GM12878 (cell line): ENCODE data around the gene TDRKH. TPM values are rescaled to one million over a fixed set of nuclear protein-coding genes. Genes with fewer than 3 reads are reported as not detected.

ENCODE experiments used
- ATAC-seq: fragments of 200-7000 bp; cut with Tn5 transposase; 3 replicates; pipeline ENCODE4 v1.9.1; 2020; ENCODE audit warnings: mild to moderate bottlenecking, moderate library complexity
- BruUV-seq: library from RNA; stranded (reverse); fragments of 400-500 nt; replicated peaks from 2 replicates; lab custom pipeline; 2021; lab: Mats Ljungman, UMichigan
- CTCF ChIA-PET: fragments of 300-600 bp; sonication (Branson Sonifier 250); formaldehyde crosslinking; extraction: SDS; loops from one replicate; lab custom pipeline; 2021; ENCODE audit warnings: inconsistent platforms; lab: Yijun Ruan, JAX
- POLR2A ChIA-PET: fragments of 350-600 bp; formaldehyde crosslinking; extraction: SDS; loops from one replicate; lab custom pipeline; 2021; ENCODE audit warnings: inconsistent platforms; lab: Charles Lee
- RAD21 ChIA-PET: fragments of 300-600 bp; sonication (Branson Sonifier 250); formaldehyde crosslinking; loops from one replicate; lab custom pipeline; 2023; ENCODE audit warnings: antibody characterized with exemption; ENCODE audit not compliant: unreplicated experiment; lab: Charles Lee
- SMC1A ChIA-PET: fragments of 300-600 bp; sonication (Branson Sonifier 250); formaldehyde crosslinking; loops from one replicate; lab custom pipeline; 2023; ENCODE audit not compliant: unreplicated experiment, uncharacterized antibody; lab: Charles Lee
- DNase-seq: peaks from one replicate; pipeline ENCODE4 v3.0.0-alpha.2; 2011; ENCODE audit warnings: low read depth, low spot score
- FAIRE-seq: peaks from 3 replicates; lab custom pipeline; 2011; peaks lifted over from hg19 to GRCh38; lab: Jason Lieb, UNC
- H2AFZ ChIP-seq: 2 replicates; pipeline ENCODE4 v1.6.0; 2011; ENCODE audit warnings: low read depth, low read length, control low read depth; ENCODE audit not compliant: control insufficient read depth
- H3K27ac ChIP-seq: 2 replicates; pipeline ENCODE4 v1.5.1; 2011; ENCODE audit warnings: control low read depth; ENCODE audit not compliant: control insufficient read depth, insufficient read depth
- H3K27me3 ChIP-seq, 2 experiments: replicated peaks in 1 of 2; 2 replicates each; pipeline versions ENCODE4 v1.6.0 to v1.6.1; 2011; ENCODE audit warnings: low read length in 1 of 2; ENCODE audit not compliant: control insufficient read depth in 2 of 2, insufficient read depth in 2 of 2
- H3K36me3 ChIP-seq, 2 experiments: 2 replicates each; pipeline ENCODE4 v1.5.1; 2011; ENCODE audit warnings: low read length in 1 of 2; ENCODE audit not compliant: control insufficient read depth in 2 of 2, insufficient read depth in 2 of 2
- H3K4me1 ChIP-seq: 2 replicates; pipeline ENCODE4 v1.6.1; 2011; ENCODE audit warnings: mild to moderate bottlenecking, low read length, moderate library complexity, mixed read lengths; ENCODE audit not compliant: control insufficient read depth, insufficient read depth
- H3K4me2 ChIP-seq: 2 replicates; pipeline ENCODE4 v1.6.0; 2011; ENCODE audit warnings: control low read depth; ENCODE audit not compliant: control insufficient read depth, insufficient read depth
- H3K4me3 ChIP-seq: fragments of 200-600 bp; sonication (generic); 2 replicates; pipeline ENCODE4 v1.5.1; 2016
- H3K79me2 ChIP-seq: 2 replicates; pipeline ENCODE4 v1.6.0; 2011; ENCODE audit warnings: low read length; ENCODE audit not compliant: control insufficient read depth, insufficient read depth
- H3K9ac ChIP-seq: 2 replicates; pipeline ENCODE4 v1.8.0; 2011; ENCODE audit warnings: low read length, control low read depth, mixed read lengths; ENCODE audit not compliant: control insufficient read depth, insufficient read depth
- H3K9me3 ChIP-seq: replicated peaks from 3 replicates; pipeline ENCODE4 v1.5.1; 2011; ENCODE audit warnings: mild to moderate bottlenecking, low read length; ENCODE audit not compliant: control insufficient read depth, insufficient read depth
- H4K20me1 ChIP-seq: 2 replicates; pipeline ENCODE4 v1.6.0; 2011; ENCODE audit not compliant: control insufficient read depth, insufficient read depth
- CBX3 ChIP-seq: fragments of 200-600 bp; sonication (generic); IDR thresholded peaks from 2 replicates; pipeline ENCODE4 v1.6.1; 2016; ENCODE audit warnings: low read depth, borderline replicate concordance
- CHD2 ChIP-seq: IDR thresholded peaks from 2 replicates; pipeline ENCODE4 v1.6.1; 2011; ENCODE audit warnings: low read depth, low read length, improper control_type of control experiment, borderline replicate concordance
- CREB1 ChIP-seq: IDR thresholded peaks from 2 replicates; pipeline ENCODE4 v1.6.1; 2012; ENCODE audit warnings: low read depth, mild to moderate bottlenecking, inconsistent platforms
- EED ChIP-seq: sonication (generic); IDR thresholded peaks from 2 replicates; pipeline ENCODE4 v1.6.1; 2016; ENCODE audit warnings: antibody characterized with exemption, low read depth
- ESRRA ChIP-seq: IDR thresholded peaks from 2 replicates; pipeline ENCODE4 v1.6.1; 2012; ENCODE audit warnings: mild to moderate bottlenecking, low read length, improper control_type of control experiment
- MYB ChIP-seq: fragments of 150-350 bp; IDR thresholded peaks from 2 replicates; pipeline ENCODE4 v1.6.1; 2014; ENCODE audit warnings: mild to moderate bottlenecking, low read depth, low read length, borderline replicate concordance
- NFXL1 ChIP-seq: fragments of 450-650 bp; IDR thresholded peaks from 2 replicates; pipeline ENCODE4 v1.6.1; 2017; ENCODE audit warnings: antibody characterized with exemption, mild to moderate bottlenecking, borderline replicate concordance
- NR2C2 ChIP-seq: IDR thresholded peaks from 2 replicates; pipeline ENCODE4 v1.6.1; 2011; ENCODE audit warnings: borderline replicate concordance, low read depth; ENCODE audit not compliant: control insufficient read depth, insufficient read length
- POLR2AphosphoS2 ChIP-seq: IDR thresholded peaks from 2 replicates; pipeline ENCODE4 v1.6.1; 2011; ENCODE audit warnings: low read depth, mild to moderate bottlenecking, low read length, improper control_type of control experiment, moderate library complexity
- RELA ChIP-seq: fragments of 450-650 bp; IDR thresholded peaks from 2 replicates; pipeline ENCODE4 v1.8.0; 2014; ENCODE audit warnings: borderline replicate concordance; ENCODE audit not compliant: partially characterized antibody
- SIN3A ChIP-seq: IDR thresholded peaks from 2 replicates; pipeline ENCODE4 v1.6.1; 2012; ENCODE audit warnings: low read depth, low read length, improper control_type of control experiment
- YY1 ChIP-seq: IDR thresholded peaks from 2 replicates; pipeline ENCODE4 v1.6.1; 2011; ENCODE audit warnings: low read depth, mild to moderate bottlenecking, low read length
- ZBED1 ChIP-seq: IDR thresholded peaks from 2 replicates; pipeline ENCODE4 v1.6.1; 2016; ENCODE audit warnings: borderline replicate concordance
- ZNF24 ChIP-seq: fragments of 450-650 bp; IDR thresholded peaks from 2 replicates; pipeline ENCODE4 v1.6.1; 2017; ENCODE audit warnings: antibody characterized with exemption, mild to moderate bottlenecking
- ZNF384 ChIP-seq: IDR thresholded peaks from 2 replicates; pipeline ENCODE4 v1.6.1; 2012; ENCODE audit warnings: low read depth, mild to moderate bottlenecking, low read length, improper control_type of control experiment, borderline replicate concordance
- WGBS: methylation state at CpG from one replicate; pipeline ENCODE4 v1.1.6; 2016; ENCODE audit warnings: low lambda C conversion rate; ENCODE audit not compliant: insufficient replicate concordance, insufficient coverage; ENCODE audit errors: missing lambda C conversion rate; 5-methylcytosine and 5-hydroxymethylcytosine counted together
- in situ Hi-C: fragments of 300-500 bp; cut with MboI; formaldehyde crosslinking; loops from 9 replicates; pipeline ENCODE4 v1.14.3; 2018; ENCODE audit warnings: mixed read lengths
- intact Hi-C: fragments of 100-400 bp; cut with micrococcal nuclease; formaldehyde crosslinking; loops from one replicate; pipeline ENCODE4 v1.14.2; 2022; ENCODE audit not compliant: unreplicated experiment
- polyA plus RNA-seq, 11 experiments: library from polyadenylated mRNA; depleted of rRNA in 4 of 11; unstranded in 6 of 11; stranded (reverse) in 5 of 11; fragments of >200 nt; fragmentation: Nextera tagmentation in 4 of 11; fragmentation: Illumina TruSeq in 1 of 11; extraction: Ambion mirVana in 4 of 11; extraction: Trizol in 1 of 11; gene quantifications; 1 replicate in 1 of 11; 2 replicates in 10 of 11; pipeline versions ENCODE4 v1.2.1 to v1.2.3, GENCODE V29; 2011 to 2016; ENCODE audit warnings: inconsistent platforms in 2 of 11, missing spikeins in 2 of 11, low read depth in 1 of 11
- total RNA-seq, 4 experiments: library from RNA; depleted of rRNA in 3 of 4; stranded (reverse); fragments of >200 nt in 3 of 4; fragmentation: Illumina TruSeq in 1 of 4; extraction: Trizol in 1 of 4; gene quantifications; 2 replicates each; pipeline versions ENCODE4 v1.2.1 to v1.2.3, GENCODE V29; 2013 to 2021
- TF ChIP-seq, protein P1 (sequence below): fragments of 450-650 bp; IDR thresholded peaks from 2 replicates; pipeline ENCODE4 v1.6.1; 2014; ENCODE audit warnings: mild to moderate bottlenecking
- TF ChIP-seq, protein P2 (sequence below), 3 experiments: IDR thresholded peaks in 2 of 3; conservative IDR thresholded peaks in 1 of 3; 2 replicates each; pipeline ENCODE4 v1.5.1; 2011; ENCODE audit warnings: low read depth in 3 of 3, low read length in 3 of 3, mild to moderate bottlenecking in 3 of 3, control low read depth in 2 of 3, moderate library complexity in 2 of 3, inconsistent platforms in 1 of 3, mixed read lengths in 1 of 3; ENCODE audit not compliant: control insufficient read depth in 2 of 3, insufficient read depth in 1 of 3; ENCODE audit errors: extremely low read depth in 1 of 3
- TF ChIP-seq, protein P3 (sequence below): IDR thresholded peaks from 2 replicates; pipeline ENCODE4 v1.6.1; 2011; ENCODE audit warnings: borderline replicate concordance, low read depth, mild to moderate bottlenecking, moderate library complexity, mixed read lengths, low read length; ENCODE audit not compliant: insufficient read depth; ENCODE audit errors: extremely low read length
- TF ChIP-seq, protein P4 (sequence below): fragments of 450-650 bp; IDR thresholded peaks from 2 replicates; pipeline ENCODE4 v1.6.1; 2016; ENCODE audit warnings: mild to moderate bottlenecking

The TDRKH gene
- total and polyA plus RNA-seq, 10 of the 15 experiments (the other 5 are each of a cell fraction or from before 2014, with no cell fraction given), result 1.3 to 8.4 (median 2.9) TPM

- no peak overlapping the region for H3K27ac ChIP-seq
- CTCF ChIA-PET, result interaction anchor here (1.0 to 2.5 kb wide), 5 partner anchors 30 to 502 kb away, joined by 3 to 16 read pairs (median 4); partner anchors contain the start of gene MRPL9
- no peak overlapping the region for H2AFZ ChIP-seq
- no peaks in the 10 kb centered on the region for H3K4me1 ChIP-seq
- intact Hi-C loops (no loop called here), in situ Hi-C loops (loop anchor here (5.0 kb wide), 1 partner anchor 136 kb away; no protein-coding TSS in a partner anchor)
- ATAC-seq, result no peak
- H3K27me3 ChIP-seq, result no peaks in the 10 kb centered on the region
- H3K4me2 ChIP-seq, result no peak overlapping the region
- no peak for TF ChIP-seq YY1
- TF ChIP-seq MYB, result no peak
- no peak for TF ChIP-seq CBX3
- TF ChIP-seq CREB1, result no peak
- TF ChIP-seq RELA, result no peak
- no peak for TF ChIP-seq ESRRA
- TF ChIP-seq, protein P1, sequence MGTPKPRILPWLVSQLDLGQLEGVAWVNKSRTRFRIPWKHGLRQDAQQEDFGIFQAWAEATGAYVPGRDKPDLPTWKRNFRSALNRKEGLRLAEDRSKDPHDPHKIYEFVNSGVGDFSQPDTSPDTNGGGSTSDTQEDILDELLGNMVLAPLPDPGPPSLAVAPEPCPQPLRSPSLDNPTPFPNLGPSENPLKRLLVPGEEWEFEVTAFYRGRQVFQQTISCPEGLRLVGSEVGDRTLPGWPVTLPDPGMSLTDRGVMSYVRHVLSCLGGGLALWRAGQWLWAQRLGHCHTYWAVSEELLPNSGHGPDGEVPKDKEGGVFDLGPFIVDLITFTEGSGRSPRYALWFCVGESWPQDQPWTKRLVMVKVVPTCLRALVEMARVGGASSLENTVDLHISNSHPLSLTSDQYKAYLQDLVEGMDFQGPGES, result no peak
- no peak for TF ChIP-seq NFXL1
- no peak for TF ChIP-seq EED
- TF ChIP-seq CHD2, result no peak
- no peak for TF ChIP-seq ZNF384
- TF ChIP-seq ZNF24, result no peak
- no peak for TF ChIP-seq ZBED1
- TF ChIP-seq POLR2AphosphoS2, result no peak
- TF ChIP-seq NR2C2, result no peak
- TF ChIP-seq, protein P2, sequence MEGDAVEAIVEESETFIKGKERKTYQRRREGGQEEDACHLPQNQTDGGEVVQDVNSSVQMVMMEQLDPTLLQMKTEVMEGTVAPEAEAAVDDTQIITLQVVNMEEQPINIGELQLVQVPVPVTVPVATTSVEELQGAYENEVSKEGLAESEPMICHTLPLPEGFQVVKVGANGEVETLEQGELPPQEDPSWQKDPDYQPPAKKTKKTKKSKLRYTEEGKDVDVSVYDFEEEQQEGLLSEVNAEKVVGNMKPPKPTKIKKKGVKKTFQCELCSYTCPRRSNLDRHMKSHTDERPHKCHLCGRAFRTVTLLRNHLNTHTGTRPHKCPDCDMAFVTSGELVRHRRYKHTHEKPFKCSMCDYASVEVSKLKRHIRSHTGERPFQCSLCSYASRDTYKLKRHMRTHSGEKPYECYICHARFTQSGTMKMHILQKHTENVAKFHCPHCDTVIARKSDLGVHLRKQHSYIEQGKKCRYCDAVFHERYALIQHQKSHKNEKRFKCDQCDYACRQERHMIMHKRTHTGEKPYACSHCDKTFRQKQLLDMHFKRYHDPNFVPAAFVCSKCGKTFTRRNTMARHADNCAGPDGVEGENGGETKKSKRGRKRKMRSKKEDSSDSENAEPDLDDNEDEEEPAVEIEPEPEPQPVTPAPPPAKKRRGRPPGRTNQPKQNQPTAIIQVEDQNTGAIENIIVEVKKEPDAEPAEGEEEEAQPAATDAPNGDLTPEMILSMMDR (IDR thresholded peaks at IDR 0.05 in 2 of 3, conservative IDR thresholded peaks at IDR 0.05 in 1 of 3; ENCODE audit: control insufficient read depth in 2 of 3, extremely low read depth in 1 of 3, insufficient read depth in 1 of 3, low read depth in 3 of 3, low read length in 3 of 3), result no peak
- TF ChIP-seq, protein P3, sequence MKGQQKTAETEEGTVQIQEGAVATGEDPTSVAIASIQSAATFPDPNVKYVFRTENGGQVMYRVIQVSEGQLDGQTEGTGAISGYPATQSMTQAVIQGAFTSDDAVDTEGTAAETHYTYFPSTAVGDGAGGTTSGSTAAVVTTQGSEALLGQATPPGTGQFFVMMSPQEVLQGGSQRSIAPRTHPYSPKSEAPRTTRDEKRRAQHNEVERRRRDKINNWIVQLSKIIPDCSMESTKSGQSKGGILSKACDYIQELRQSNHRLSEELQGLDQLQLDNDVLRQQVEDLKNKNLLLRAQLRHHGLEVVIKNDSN, result no peak
- TF ChIP-seq, protein P4, sequence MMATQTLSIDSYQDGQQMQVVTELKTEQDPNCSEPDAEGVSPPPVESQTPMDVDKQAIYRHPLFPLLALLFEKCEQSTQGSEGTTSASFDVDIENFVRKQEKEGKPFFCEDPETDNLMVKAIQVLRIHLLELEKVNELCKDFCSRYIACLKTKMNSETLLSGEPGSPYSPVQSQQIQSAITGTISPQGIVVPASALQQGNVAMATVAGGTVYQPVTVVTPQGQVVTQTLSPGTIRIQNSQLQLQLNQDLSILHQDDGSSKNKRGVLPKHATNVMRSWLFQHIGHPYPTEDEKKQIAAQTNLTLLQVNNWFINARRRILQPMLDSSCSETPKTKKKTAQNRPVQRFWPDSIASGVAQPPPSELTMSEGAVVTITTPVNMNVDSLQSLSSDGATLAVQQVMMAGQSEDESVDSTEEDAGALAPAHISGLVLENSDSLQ, result no peak
- no peak for TF ChIP-seq SIN3A
- no peaks in the 10 kb centered on the region for H3K79me2 ChIP-seq
- peaks cover 7% of the 10 kb centered on the region; the same call in 1 of the 3 replicates for H3K9me3 ChIP-seq
- RAD21 ChIA-PET, result interaction anchor here (0.5 to 2.2 kb wide), 4 partner anchors 28 to 672 kb away, joined by 3 to 7 read pairs (median 4); partner anchors contain the start of gene MRPL9
- no peak overlapping the region for H3K4me3 ChIP-seq
- no peak for DNase-seq
- FAIRE-seq, result no peak
- SMC1A ChIA-PET, result interaction anchor here (1.1 to 1.4 kb wide), 2 partner anchors 18 to 40 kb away, joined by 3 read pairs; no protein-coding TSS in a partner anchor
- BruUV-seq, result no TSS peak
- H4K20me1 ChIP-seq, result no peaks in the 10 kb centered on the region
- POLR2A ChIA-PET, result interaction anchor here (0.6 kb wide), 1 partner anchor 9 kb away, joined by 7 read pairs; no protein-coding TSS in a partner anchor
- no peak overlapping the region for H3K9ac ChIP-seq
- WGBS, result 51% methylated on average over 3 of the region's 3 CpGs
- H3K36me3 ChIP-seq, result no peaks in the 10 kb centered on the region
Observed at GRCh38 chr1:151733126-151733525, 57.2 kb downstream of the TDRKH start.
